IMR-90 (cell line): ENCODE results near the gene RAB11B. TPM values are rescaled to one million over a fixed set of nuclear protein-coding genes. Genes with fewer than 3 reads are reported as not detected.

ENCODE experiments used
- ATAC-seq: fragments of 200-7000 bp; cut with Tn5 transposase; 2 replicates; pipeline ENCODE4 v1.9.1; 2020; ENCODE audit warnings: low read depth, mild to moderate bottlenecking, moderate library complexity
- BruUV-seq: library from RNA; stranded (reverse); fragments of 400-500 nt; replicated peaks from 2 replicates; lab custom pipeline; 2021; lab: Mats Ljungman, UMichigan
- CTCF ChIA-PET: fragments of 300-600 bp; formaldehyde crosslinking; extraction: SDS; loops from one replicate; lab custom pipeline; 2021; ENCODE audit warnings: antibody characterized with exemption; lab: Yijun Ruan, JAX
- POLR2A ChIA-PET: fragments of 300-600 bp; sonication (Branson Sonifier 250); formaldehyde crosslinking; loops from one replicate; lab custom pipeline; 2022; ENCODE audit warnings: antibody characterized with exemption; ENCODE audit not compliant: unreplicated experiment; lab: Charles Lee
- DNase-seq: peaks from one replicate; pipeline ENCODE4 v3.0.0; 2013
- H2AFZ ChIP-seq: replicated peaks from 2 replicates; pipeline ENCODE3; 2013; ENCODE audit warnings: low read length, mild to moderate bottlenecking; ENCODE audit not compliant: poor library complexity
- H2AK5ac ChIP-seq: 2 replicates; pipeline ENCODE4 v1.6.1; 2013; ENCODE audit warnings: low read depth, low read length, inconsistent platforms
- H2AK9ac ChIP-seq: replicated peaks from 2 replicates; pipeline ENCODE3; 2013; ENCODE audit warnings: mild to moderate bottlenecking, low read depth, low read length, moderate library complexity; ENCODE audit not compliant: poor library complexity
- H2BK120ac ChIP-seq: 2 replicates; pipeline ENCODE4 v1.6.1; 2013; ENCODE audit warnings: low read depth, low read length, inconsistent platforms
- H2BK15ac ChIP-seq: 3 replicates; pipeline ENCODE4 v1.6.1; 2013; ENCODE audit warnings: low read depth, low read length, inconsistent platforms
- H2BK20ac ChIP-seq: 2 replicates; pipeline ENCODE4 v1.6.1; 2013; ENCODE audit warnings: low read depth, mild to moderate bottlenecking, inconsistent platforms, low read length, moderate library complexity
- H2BK5ac ChIP-seq: 2 replicates; pipeline ENCODE4 v1.6.1; 2013; ENCODE audit warnings: mild to moderate bottlenecking, low read depth, low read length, inconsistent platforms; ENCODE audit not compliant: poor library complexity, severe bottlenecking
- H3K14ac ChIP-seq: replicated peaks from 2 replicates; pipeline ENCODE4 v1.6.1; 2013; ENCODE audit warnings: low read depth, low read length, inconsistent platforms
- H3K18ac ChIP-seq: 2 replicates; pipeline ENCODE4 v1.6.1; 2013; ENCODE audit warnings: low read depth, low read length, control low read depth
- H3K23ac ChIP-seq: 2 replicates; pipeline ENCODE4 v1.6.1; 2013; ENCODE audit warnings: low read depth, low read length, inconsistent platforms
- H3K27ac ChIP-seq: 2 replicates; pipeline ENCODE4 v1.5.1; 2013; ENCODE audit warnings: mild to moderate bottlenecking, control low read depth, low read length; ENCODE audit not compliant: insufficient read depth
- H3K27me3 ChIP-seq: 2 replicates; pipeline ENCODE4 v1.6.1; 2013; ENCODE audit warnings: low read length; ENCODE audit not compliant: control insufficient read depth, insufficient read depth
- H3K36me3 ChIP-seq: 2 replicates; pipeline ENCODE4 v1.6.1; 2013; ENCODE audit warnings: low read length, mixed read lengths; ENCODE audit not compliant: control insufficient read depth, insufficient read depth
- H3K4ac ChIP-seq: 2 replicates; pipeline ENCODE4 v1.6.1; 2013; ENCODE audit warnings: low read depth, low read length, inconsistent platforms
- H3K4me1 ChIP-seq: 2 replicates; pipeline ENCODE4 v1.6.1; 2013; ENCODE audit warnings: low read length, mixed read lengths; ENCODE audit not compliant: control insufficient read depth, insufficient read depth
- H3K4me2 ChIP-seq: 2 replicates; pipeline ENCODE4 v1.6.1; 2013; ENCODE audit warnings: low read depth, mild to moderate bottlenecking, control low read depth, low read length, moderate library complexity
- H3K4me3 ChIP-seq: 2 replicates; pipeline ENCODE4 v1.5.1; 2013; ENCODE audit warnings: low read depth, mild to moderate bottlenecking, control low read depth, low read length, moderate library complexity; ENCODE audit not compliant: insufficient read depth
- H3K56ac ChIP-seq: 2 replicates; pipeline ENCODE4 v1.6.1; 2013; ENCODE audit warnings: low read length, inconsistent platforms; ENCODE audit not compliant: insufficient read depth; ENCODE audit errors: extremely low read depth
- H3K79me1 ChIP-seq, 2 experiments: 2 replicates each; pipeline ENCODE4 v1.6.1; 2013; ENCODE audit warnings: low read length in 2 of 2, inconsistent platforms in 1 of 2, low read depth in 1 of 2
- H3K9ac ChIP-seq: 2 replicates; pipeline ENCODE4 v1.6.1; 2013; ENCODE audit warnings: low read depth, low read length, control low read depth
- H3K9me1 ChIP-seq: 2 replicates; pipeline ENCODE4 v1.6.1; 2013; ENCODE audit warnings: low read length, inconsistent platforms; ENCODE audit not compliant: insufficient read depth
- H3K9me3 ChIP-seq: 2 replicates; pipeline ENCODE4 v1.6.1; 2013; ENCODE audit warnings: low read length; ENCODE audit not compliant: control insufficient read depth, insufficient read depth
- H4K20me1 ChIP-seq: 2 replicates; pipeline ENCODE4 v1.6.1; 2013; ENCODE audit warnings: low read length, inconsistent platforms; ENCODE audit not compliant: insufficient read depth
- H4K5ac ChIP-seq: 2 replicates; pipeline ENCODE4 v1.6.1; 2013; ENCODE audit warnings: mild to moderate bottlenecking, low read depth, low read length, control low read depth
- H4K8ac ChIP-seq, 2 experiments: 2 replicates each; pipeline ENCODE4 v1.6.1; 2013; ENCODE audit warnings: low read depth in 2 of 2, low read length in 2 of 2, control low read depth in 1 of 2, inconsistent platforms in 1 of 2
- H4K91ac ChIP-seq: 2 replicates; pipeline ENCODE4 v1.6.1; 2013; ENCODE audit warnings: low read depth, low read length, inconsistent platforms; ENCODE audit not compliant: insufficient read depth
- BHLHE40 ChIP-seq: fragments of 150-350 bp; IDR thresholded peaks from 2 replicates; pipeline ENCODE4 v1.6.1; 2016; ENCODE audit warnings: mild to moderate bottlenecking, low read depth, low read length
- CEBPB ChIP-seq: IDR thresholded peaks from 2 replicates; pipeline ENCODE4 v1.6.1; 2012; ENCODE audit warnings: low read depth, low read length, improper control_type of control experiment
- CHD1 ChIP-seq: IDR thresholded peaks from 2 replicates; pipeline ENCODE4 v1.6.1; 2012; ENCODE audit warnings: low read depth, low read length, improper control_type of control experiment
- ELK1 ChIP-seq: fragments of 150-350 bp; IDR thresholded peaks from 2 replicates; pipeline ENCODE4 v1.6.1; 2016; ENCODE audit warnings: low read depth, mild to moderate bottlenecking, low read length, moderate library complexity, borderline replicate concordance
- FOS ChIP-seq: fragments of 150-350 bp; IDR thresholded peaks from 2 replicates; pipeline ENCODE4 v1.6.1; 2016; ENCODE audit warnings: low read depth, low read length
- MAFK ChIP-seq: IDR thresholded peaks from 2 replicates; pipeline ENCODE4 v1.6.1; 2012; ENCODE audit warnings: low read depth, low read length, improper control_type of control experiment
- MXI1 ChIP-seq: IDR thresholded peaks from 2 replicates; pipeline ENCODE4 v1.6.1; 2012; ENCODE audit warnings: low read depth, mild to moderate bottlenecking, low read length, moderate library complexity, borderline replicate concordance
- NFE2L2 ChIP-seq: fragments of 150-350 bp; IDR thresholded peaks from 2 replicates; pipeline ENCODE4 v1.6.1; 2016; ENCODE audit warnings: low read depth, mild to moderate bottlenecking, low read length
- POLR2A ChIP-seq: IDR thresholded peaks from 2 replicates; pipeline ENCODE4 v1.6.1; 2012; ENCODE audit warnings: mild to moderate bottlenecking, low read depth, low read length
- RAD21 ChIP-seq: IDR thresholded peaks from 2 replicates; pipeline ENCODE4 v1.6.1; 2012; ENCODE audit warnings: low read length, improper control_type of control experiment
- RCOR1 ChIP-seq: IDR thresholded peaks from 2 replicates; pipeline ENCODE4 v1.6.1; 2012; ENCODE audit warnings: mild to moderate bottlenecking, low read length, improper control_type of control experiment; ENCODE audit not compliant: insufficient replicate concordance
- RFX5 ChIP-seq: IDR thresholded peaks from 2 replicates; pipeline ENCODE4 v1.8.0; 2012; ENCODE audit warnings: low read depth, mild to moderate bottlenecking, low read length, moderate library complexity
- WGBS, 2 experiments: methylation state at CpG; one replicate each; pipeline versions ENCODE4 v1.1.5 to v1.1.7; 2013; ENCODE audit warnings: missing lambda C conversion rate in 2 of 2; ENCODE audit not compliant: insufficient read length in 1 of 2; ENCODE audit errors: extremely low coverage in 2 of 2; 5-methylcytosine and 5-hydroxymethylcytosine counted together
- dilution Hi-C: fragments of 300-500 bp; cut with HindIII; formaldehyde crosslinking; loops from one replicate; pipeline ENCODE4 v1.14.3; 2018; ENCODE audit warnings: low sequenced_read_pairs; ENCODE audit not compliant: unreplicated experiment
- in situ Hi-C: fragments of 300-500 bp; cut with MboI; formaldehyde crosslinking; loops from 3 replicates; pipeline ENCODE4 v1.14.3; 2019; ENCODE audit warnings: low sequenced_read_pairs, inconsistent platforms, mixed read lengths
- intact Hi-C: fragments of 100-400 bp; cut with micrococcal nuclease; formaldehyde crosslinking; loops from 2 replicates; pipeline ENCODE4 v1.10.0; 2022
- polyA plus RNA-seq, 3 experiments: library from polyadenylated mRNA; depleted of rRNA; stranded (reverse); fragments of >200 nt; gene quantifications; 2 replicates each; pipeline ENCODE4 v1.2.3, GENCODE V29; 2012; ENCODE audit warnings: low replicate concordance in 1 of 3
- total RNA-seq: library from RNA; depleted of rRNA; stranded (reverse); fragments of >200 nt; gene quantifications from 2 replicates; pipeline ENCODE4 v1.2.3, GENCODE V29; 2012
- TF ChIP-seq, protein P1 (sequence below): conservative IDR thresholded peaks from 2 replicates; pipeline ENCODE4 v1.5.1; 2012; ENCODE audit warnings: mild to moderate bottlenecking, low read depth, low read length, improper control_type of control experiment
- TF ChIP-seq, protein P2 (sequence below): fragments of 150-350 bp; IDR thresholded peaks from 2 replicates; pipeline ENCODE4 v1.6.1; 2017; ENCODE audit warnings: mild to moderate bottlenecking, antibody characterized with exemption, low read length, low read depth

Gene RAB11B
- total and polyA plus RNA-seq, 2 of the 4 experiments (the other 2 are of a cell fraction), result 8.2 to 117 TPM

DNA sequence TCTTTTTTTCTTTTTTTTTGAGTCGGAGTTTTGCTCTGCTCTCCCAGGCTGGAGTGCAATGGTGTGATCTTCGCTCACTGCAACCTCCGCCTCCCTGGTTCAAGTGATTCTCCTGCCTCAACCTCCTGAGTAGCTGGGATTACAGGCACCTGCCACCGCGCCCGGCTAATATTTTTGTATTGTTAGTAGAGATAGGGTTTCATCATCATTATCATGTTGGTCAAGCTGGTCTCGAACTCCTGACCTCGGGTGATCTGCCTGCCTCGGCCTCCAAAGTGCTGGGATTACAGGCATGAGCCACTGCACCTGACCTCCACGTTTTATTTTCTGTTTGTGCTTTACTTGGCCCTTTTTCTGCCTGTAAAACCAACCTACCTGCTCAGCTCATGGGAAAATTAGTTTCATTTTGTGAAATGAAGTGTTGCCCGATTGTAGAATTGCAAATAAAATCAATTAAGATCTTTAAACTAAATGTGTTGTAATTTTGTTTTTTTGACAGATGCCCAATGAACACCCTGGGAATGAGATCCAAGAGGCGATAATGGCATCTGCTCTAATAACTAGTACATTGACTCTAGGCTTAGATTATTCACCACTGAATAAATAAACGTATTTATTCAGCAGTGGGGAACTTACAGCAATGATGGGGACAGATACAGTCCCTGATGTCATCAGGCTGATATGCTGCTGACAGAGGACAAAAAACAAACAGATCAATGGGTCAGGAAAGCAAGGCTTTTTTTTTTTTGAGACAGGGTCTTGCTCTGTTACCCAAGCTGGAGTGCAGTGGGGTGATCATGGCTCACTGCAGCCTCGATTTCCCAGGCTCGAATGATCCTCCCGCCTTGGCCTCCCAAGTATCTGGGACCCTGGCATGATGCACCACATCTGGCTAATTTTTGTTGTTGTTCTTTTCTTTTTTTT is 2.2 kb upstream of the RAB11B start:
- Histone ChIP-seq H2BK20ac (no peak overlapping the region), H3K4me1 (peaks cover 9% of the 10 kb centered on the region; the same call in 1 of the 2 replicates), H3K9me1 (peaks cover 8% of the 10 kb centered on the region), H3K9ac (no peak overlapping the region), H3K14ac (no peak overlapping the region), H2AFZ (no peak overlapping the region), H4K5ac (no peak overlapping the region), H3K36me3 (no peaks in the 10 kb centered on the region), H3K4ac (no peak overlapping the region), H3K18ac (no peak overlapping the region), H3K27ac (no peak overlapping the region), H4K91ac (no peak overlapping the region), H3K56ac (no peak overlapping the region), H3K23ac (no peak overlapping the region), H2BK5ac (no peak overlapping the region), H2BK120ac (no peak overlapping the region), H3K27me3 (no peaks in the 10 kb centered on the region), H2AK5ac (no peak overlapping the region), H3K9me3 (no peaks in the 10 kb centered on the region), H3K4me3 (no peak overlapping the region), H3K79me1 (peaks cover 12 to 23% of the 10 kb centered on the region in 2 experiments; a peak in 3 of 4 replicates), H2BK15ac (no peak overlapping the region), H4K20me1 (peaks cover 18% of the 10 kb centered on the region), H3K4me2 (no peak overlapping the region), H2AK9ac (no peak overlapping the region), H4K8ac (no peak overlapping the region)
- intact Hi-C loops, result no loop called here
- POLR2A ChIA-PET, result interaction anchor here (0.7 kb wide), 1 partner anchor 181 kb away, joined by 6 read pairs; no protein-coding TSS in a partner anchor
- CTCF ChIA-PET, result no interaction called here
- in situ Hi-C loops, result no loop called here
- 100% methylated on average over 3 of the region's 16 CpGs; no CpG with 5 or more reads in 1 of the 2 experiments for WGBS, 2 experiments
- DNase-seq (no peak), ATAC-seq (no peak)
- no TSS peak for BruUV-seq
- dilution Hi-C loops, result no loop called here
- TF ChIP-seq BHLHE40 (no peak), POLR2A (no peak), ELK1 (no peak), RCOR1 (no peak), FOS (no peak), CHD1 (no peak), RFX5 (no peak), MXI1 (no peak), RAD21 (no peak), MAFK (no peak), CEBPB (no peak), NFE2L2 (no peak)
- TF ChIP-seq, protein P1, sequence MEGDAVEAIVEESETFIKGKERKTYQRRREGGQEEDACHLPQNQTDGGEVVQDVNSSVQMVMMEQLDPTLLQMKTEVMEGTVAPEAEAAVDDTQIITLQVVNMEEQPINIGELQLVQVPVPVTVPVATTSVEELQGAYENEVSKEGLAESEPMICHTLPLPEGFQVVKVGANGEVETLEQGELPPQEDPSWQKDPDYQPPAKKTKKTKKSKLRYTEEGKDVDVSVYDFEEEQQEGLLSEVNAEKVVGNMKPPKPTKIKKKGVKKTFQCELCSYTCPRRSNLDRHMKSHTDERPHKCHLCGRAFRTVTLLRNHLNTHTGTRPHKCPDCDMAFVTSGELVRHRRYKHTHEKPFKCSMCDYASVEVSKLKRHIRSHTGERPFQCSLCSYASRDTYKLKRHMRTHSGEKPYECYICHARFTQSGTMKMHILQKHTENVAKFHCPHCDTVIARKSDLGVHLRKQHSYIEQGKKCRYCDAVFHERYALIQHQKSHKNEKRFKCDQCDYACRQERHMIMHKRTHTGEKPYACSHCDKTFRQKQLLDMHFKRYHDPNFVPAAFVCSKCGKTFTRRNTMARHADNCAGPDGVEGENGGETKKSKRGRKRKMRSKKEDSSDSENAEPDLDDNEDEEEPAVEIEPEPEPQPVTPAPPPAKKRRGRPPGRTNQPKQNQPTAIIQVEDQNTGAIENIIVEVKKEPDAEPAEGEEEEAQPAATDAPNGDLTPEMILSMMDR, result no peak
- TF ChIP-seq, protein P2, sequence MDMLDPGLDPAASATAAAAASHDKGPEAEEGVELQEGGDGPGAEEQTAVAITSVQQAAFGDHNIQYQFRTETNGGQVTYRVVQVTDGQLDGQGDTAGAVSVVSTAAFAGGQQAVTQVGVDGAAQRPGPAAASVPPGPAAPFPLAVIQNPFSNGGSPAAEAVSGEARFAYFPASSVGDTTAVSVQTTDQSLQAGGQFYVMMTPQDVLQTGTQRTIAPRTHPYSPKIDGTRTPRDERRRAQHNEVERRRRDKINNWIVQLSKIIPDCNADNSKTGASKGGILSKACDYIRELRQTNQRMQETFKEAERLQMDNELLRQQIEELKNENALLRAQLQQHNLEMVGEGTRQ, result no peak
